Measurements from ENCODE around the gene CD9. TPM values are rescaled to one million over a fixed set of nuclear protein-coding genes. Genes with fewer than 3 reads are reported as not detected.
"Not testable (repeated sequence)": the region's sequence is repeated elsewhere in the genome, so short reads cannot be mapped to it uniquely, and the experiment has no call there.

CD9 gene
- total and polyA plus RNA-seq, 8 donors, result 25.1 to 108 (median 33.8) TPM

- FAIRE-seq, result no peak
- intact Hi-C loops (cut with DNase I), result no loop called here
- H3K27me3 ChIP-seq, result no peaks in the 10 kb centered on the region
- no peak for DNase-seq
- ATAC-seq, result no peak
- H3K9me3 ChIP-seq, result no peaks in the 10 kb centered on the region
- H3K4me1 ChIP-seq, result peaks cover 0 to 17% (median 0%) of the 10 kb centered on the region in 3 donors
- no peak overlapping the region for H3K27ac ChIP-seq
- 62 to 64% methylated on average over 2 of the region's 2 CpGs for WGBS, 2 donors
- no peak overlapping the region for H3K4me3 ChIP-seq
- no peaks in the 10 kb centered on the region for H3K36me3 ChIP-seq
- TF ChIP-seq CTCF (IDR thresholded peaks at IDR 0.05), result no peak
Measured at GRCh38 chr12:6205761-6206160, 5.6 kb downstream of the CD9 start.

GRCh38 chr12:6206327-6206726 lies 6.1 kb downstream of the CD9 start:
- TF ChIP-seq CTCF (IDR thresholded peaks at IDR 0.05), result no peak
- Histone ChIP-seq H3K36me3 (no peaks in the 10 kb centered on the region), H3K9me3 (no peaks in the 10 kb centered on the region), H3K4me3 (no peak overlapping the region), H3K4me1 (peaks cover 0 to 17% (median 0%) of the 10 kb centered on the region in 3 donors), H3K27me3 (no peaks in the 10 kb centered on the region), H3K27ac (no peak overlapping the region)
- FAIRE-seq (no peak), ATAC-seq (no peak), DNase-seq (no peak)
- WGBS, 2 donors, result 93% methylated on average over 4 of the region's 4 CpGs
- intact Hi-C loops (cut with DNase I), result no loop called here

- Histone ChIP-seq H3K27me3 (no peaks in the 10 kb centered on the region), H3K4me1 (peaks cover 0 to 7% (median 0%) of the 10 kb centered on the region in 3 donors), H3K4me3 (no peak overlapping the region), H3K9me3 (no peaks in the 10 kb centered on the region), H3K36me3 (no peaks in the 10 kb centered on the region), H3K27ac (no peak overlapping the region)
- DNase-seq (no peak), FAIRE-seq (no peak), ATAC-seq (no peak)
- intact Hi-C loops (cut with DNase I), result no loop called here
- TF ChIP-seq CTCF (IDR thresholded peaks at IDR 0.05), result no peak
- 63 to 67% methylated on average over 9 of the region's 9 CpGs for whole genome bisulfite sequencing, 2 donors
Measured at GRCh38 chr12:6207259-6207925, 7.2 kb downstream of the CD9 start.

- H3K27me3 ChIP-seq, result no peaks in the 10 kb centered on the region
- DNase-seq (no peak), FAIRE-seq (no peak), ATAC-seq (no peak)
- peaks cover 0 to 2% (median 0%) of the 10 kb centered on the region in 3 donors for H3K4me1 ChIP-seq
- H3K27ac ChIP-seq, result no peak overlapping the region
- intact Hi-C loops (cut with DNase I), result no loop called here
- no peaks in the 10 kb centered on the region for H3K9me3 ChIP-seq
- no peaks in the 10 kb centered on the region for H3K36me3 ChIP-seq
- no peak for TF ChIP-seq CTCF (IDR thresholded peaks at IDR 0.05)
- 82 to 86% methylated on average over 6 of the region's 6 CpGs for WGBS, 2 donors
- H3K4me3 ChIP-seq, result no peak overlapping the region
Measured at GRCh38 chr12:6208130-6208529, 7.9 kb downstream of the CD9 start.

- WGBS, 2 donors, result 94 to 97% methylated on average over 4 of the region's 4 CpGs
- H3K27me3 ChIP-seq; ATAC-seq; intact Hi-C loops (cut with DNase I); H3K4me1 ChIP-seq; FAIRE-seq; H3K27ac ChIP-seq; DNase-seq; H3K4me3 ChIP-seq; H3K36me3 ChIP-seq; H3K9me3 ChIP-seq: not testable (repeated sequence)
Measured at GRCh38 chr12:6209428-6209827, 9.2 kb downstream of the CD9 start.

Data from pancreas (tissue), 10 donors.